ENCODE data around the gene YY1. TPM values are rescaled to one million over a fixed set of nuclear protein-coding genes. Genes with fewer than 3 reads are reported as not detected.

The YY1 gene
- total and polyA plus RNA-seq, 2 experiments from 2014 or later, result 88.2 to 128 TPM

GRCh38 chr14:100230361-100230760, 8.6 kb upstream of the YY1 start:
- Mint-ChIP-seq H3K4me1 (peaks cover 18% of the 10 kb centered on the region), H3K27ac (0 out of 2 replicates have a peak overlapping the region, but pooled peaks have one; percentile 28), H3K36me3 (ENCODE audit: low read depth) (peaks cover 18% of the 10 kb centered on the region; the same call in 2 of the 3 replicates), H3K27me3 (ENCODE audit: insufficient read depth, low read depth, poor library complexity) (peaks cover 3% of the 10 kb centered on the region), H3K4me3 (no peak overlapping the region), H3K9me3 (no peaks in the 10 kb centered on the region)
- Histone ChIP-seq H3K9me2 (ENCODE audit: insufficient read depth) (no peaks in the 10 kb centered on the region), H3K27ac (ENCODE audit: low read depth) (no peak overlapping the region), H3K36me3 (ENCODE audit: insufficient read depth) (peaks cover 16% of the 10 kb centered on the region; the same call in 1 of the 2 replicates), H3K4me1 (ENCODE audit: insufficient read depth) (no peaks in the 10 kb centered on the region; the same call in none of the 2 replicates), H2AFZ (no peak overlapping the region), H3K4me2 (no peak overlapping the region), H3F3A (replicated peaks; ENCODE audit: low read depth) (no peaks in the 10 kb centered on the region), H3K4me3 (no peak overlapping the region), H4K20me1 (replicated peaks; ENCODE audit: insufficient read depth) (peaks cover 52% of the 10 kb centered on the region), H3K79me2 (replicated peaks; ENCODE audit: insufficient read depth) (peaks cover 100% of the 10 kb centered on the region), H3K27me3 (ENCODE audit: insufficient read depth) (no peaks in the 10 kb centered on the region)
- ATAC-seq, result no peak
- DNase-seq (ENCODE audit: low spot score), result no peak
- TF ChIP-seq STAT1 (IDR thresholded peaks at IDR 0.05; ENCODE audit: unreplicated experiment) (no peak), ZNF331 (CRISPR knock-in tag; IDR thresholded peaks at IDR 0.05; ENCODE audit: low read depth) (no peak), EZH2 (IDR thresholded peaks at IDR 0.05; ENCODE audit: low read depth, unreplicated experiment) (no peak), ZNF114 (CRISPR knock-in tag; IDR thresholded peaks at IDR 0.05) (no peak), CTCF (conservative IDR thresholded peaks at IDR 0.05; ENCODE audit: low read depth in 2 of 2) (no peak), ZNF462 (CRISPR knock-in tag; IDR thresholded peaks at IDR 0.05) (no peak), ETS1 (IDR thresholded peaks at IDR 0.05) (no peak), REST (IDR thresholded peaks at IDR 0.05; ENCODE audit: unreplicated experiment) (no peak), POLR2AphosphoS5 (IDR thresholded peaks at IDR 0.05; ENCODE audit: low read depth) (no peak), JUNB (IDR thresholded peaks at IDR 0.05; ENCODE audit: unreplicated experiment) (no peak), NANOG (IDR thresholded peaks at IDR 0.05; ENCODE audit: borderline replicate concordance) (no peak), CREB1 (CRISPR knock-in tag; IDR thresholded peaks at IDR 0.05; ENCODE audit: low read depth) (no peak), EZH2phosphoT487 (IDR thresholded peaks at IDR 0.05; ENCODE audit: unreplicated experiment) (no peak)
